ENCODE measurements around the gene GPR12.

GPR12 gene

GRCh38 chr13:26706381-26706780 lies 54.2 kb downstream of the GPR12 start:
- no peak for DNase-seq (ENCODE audit: low spot score in 2 of 2)
- Histone ChIP-seq H3K4me3 (no peak overlapping the region), H3K36me3 (replicated peaks) (no peaks in the 10 kb centered on the region), H3K4me1 (no peaks in the 10 kb centered on the region), H3K9me3 (no peaks in the 10 kb centered on the region), H3K27me3 (ENCODE audit: low read depth) (peaks cover 4% of the 10 kb centered on the region; the same call in 1 of the 2 replicates)
- in situ Hi-C loops (cut with MboI; ENCODE audit: low sequenced_read_pairs) = loop anchor here (5.0 kb wide), 1 partner anchor 166 kb away; no protein-coding TSS in a partner anchor

DNA sequence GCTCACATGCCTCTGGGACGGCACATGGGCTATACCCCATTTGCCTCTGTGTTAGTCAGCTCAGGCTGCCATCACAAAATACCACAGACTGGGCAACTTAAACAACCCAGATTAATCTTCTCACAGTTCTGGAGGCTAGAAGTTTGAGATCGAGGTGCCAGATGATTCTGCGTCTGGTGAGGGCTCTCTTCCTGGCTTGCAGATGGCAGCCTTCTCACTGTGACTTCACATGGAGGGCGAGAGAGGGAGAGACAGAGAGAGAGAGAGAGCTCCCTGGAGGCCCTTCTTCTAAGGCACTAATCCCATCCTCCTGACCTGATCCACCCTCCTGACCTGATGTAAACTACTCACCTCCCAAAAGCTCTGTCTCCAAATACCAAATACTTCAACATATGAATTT lies 55.0 kb downstream of the GPR12 start:
- Histone ChIP-seq H3K36me3 (replicated peaks) (no peaks in the 10 kb centered on the region), H3K9me3 (no peaks in the 10 kb centered on the region), H3K4me1 (no peaks in the 10 kb centered on the region), H3K27me3 (ENCODE audit: low read depth) (peaks cover 4% of the 10 kb centered on the region; the same call in 1 of the 2 replicates), H3K4me3 (no peak overlapping the region)
- in situ Hi-C loops (cut with MboI; ENCODE audit: low sequenced_read_pairs) = loop anchor here (5.0 kb wide), 1 partner anchor 167 kb away; no protein-coding TSS in a partner anchor
- DNase-seq (ENCODE audit: low spot score in 2 of 2) = no peak

All from HAP-1 (cell line).